ENCODE data around the gene DNAJC5G. TPM values are rescaled to one million over a fixed set of nuclear protein-coding genes. Genes with fewer than 3 reads are reported as not detected.
A peak's percentile ranks its signal among the peaks of the same experiment; 100 is the strongest.

Gene DNAJC5G
- total and polyA plus RNA-seq, 2 of the 13 experiments (the other 11 are each of a cell fraction or from before 2014, with no cell fraction given): 0.05 TPM; not detected in 1

DNA sequence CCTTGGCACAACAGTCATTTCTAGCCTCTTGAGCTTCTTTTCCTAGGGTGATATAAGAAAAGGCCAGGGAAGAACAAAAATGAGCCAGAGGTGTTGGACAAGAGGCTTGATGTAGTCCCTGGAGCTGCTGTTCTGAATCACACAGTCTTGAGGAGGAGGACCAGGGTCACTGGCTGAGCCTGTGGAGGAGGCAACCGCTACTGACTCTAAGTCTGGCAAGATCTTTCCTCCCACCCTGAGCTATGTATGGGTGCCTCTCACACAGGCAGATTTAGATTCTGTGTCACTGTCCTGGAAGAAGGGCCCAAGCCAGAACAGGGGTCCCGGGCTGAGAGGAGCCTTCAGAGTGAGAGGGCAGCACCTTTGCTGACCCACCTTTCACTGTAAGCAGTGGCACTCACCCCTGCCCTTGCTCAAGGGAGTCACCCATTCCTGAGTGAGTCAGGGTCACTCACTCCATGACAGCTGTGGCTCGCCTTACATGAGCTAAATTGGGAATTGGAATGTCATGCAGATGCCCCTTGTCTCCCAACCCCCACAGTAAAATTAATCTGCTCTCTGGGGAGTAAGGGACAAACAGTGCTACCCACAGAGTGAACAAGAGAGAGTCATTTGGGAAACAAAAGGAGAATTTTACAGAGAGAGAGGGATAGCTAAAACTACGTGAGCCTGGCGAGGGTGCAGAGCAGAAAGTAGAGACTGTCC lies 6.8 kb downstream of the DNAJC5G start, which contains the start of gene TRIM54:
TRIM54 (plus strand) TSS at position 575 of the 705 bp plus-strand sequence. CDS start 303 bp downstream, outside the sequence.
- Histone ChIP-seq H2AFZ (ENCODE audit: low read length) (peak within 1 kb of the TSS; percentile 22), H3K4me2 (ENCODE audit: low read depth, low read length) (peak within 1 kb of the TSS; percentile 49), H3K9ac (ENCODE audit: insufficient read depth, low read depth, low read length) (peak within 1 kb of the TSS; percentile 36; the same call in 1 of the 2 replicates), H3K36me3 (replicated peaks in 1 of 2; ENCODE audit: control insufficient read depth in 1 of 2, insufficient read depth in 2 of 2, low read length in 2 of 2) (no peaks in the 10 kb centered on the region), H3K79me2 (ENCODE audit: insufficient read depth, low read length) (no peaks in the 10 kb centered on the region), H3K4me3 (replicated peaks in 1 of 3; ENCODE audit: insufficient read depth in 1 of 3, low read depth in 2 of 3, low read length in 3 of 3) (peak within 1 kb of the TSS in 1 of 3 experiments; percentile 26; a peak in 2 of 6 replicates), H3K9me3 (ENCODE audit: low read length) (no peaks in the 10 kb centered on the region), H3K27ac (ENCODE audit: extremely low read length, insufficient read depth, low read length) (no peak within 1 kb of the TSS), H3K27me3 (ENCODE audit: control insufficient read depth in 1 of 2, insufficient read depth in 2 of 2, low read length in 2 of 2) (peaks cover 0 to 18% of the 10 kb centered on the region in 2 experiments; a peak in 4 of 5 replicates), H3K4me1 (ENCODE audit: insufficient read depth, low read length) (peaks cover 41% of the 10 kb centered on the region), H4K20me1 (ENCODE audit: insufficient read depth, low read length) (no peaks in the 10 kb centered on the region)
- CTCF ChIA-PET (ENCODE audit: low intra/inter-chr PET ratio, low total read pairs): no interaction called here
- 49% methylated on average over 5 of the region's 5 CpGs for WGBS (ENCODE audit: low lambda C conversion rate)
- peak; percentile 60 for ATAC-seq
- in situ Hi-C loops (cut with HindIII; ENCODE audit: extremely low pct_ligation_motif_present, low pct_unique_long_range_greater_than_20kb): loop anchor here (5.0 to 10.0 kb wide), 2 partner anchors 185 to 317 kb away; no protein-coding TSS in a partner anchor
- intact Hi-C loops (cut with micrococcal nuclease; ENCODE audit: unreplicated experiment): loop anchor here (2.0 kb wide), 1 partner anchor 17 kb away; no protein-coding TSS in a partner anchor
- no TSS peak for BruUV-seq (replicated peaks)
- no peak for FAIRE-seq
- POLR2A ChIA-PET: interaction anchor here (1.3 to 1.6 kb wide), 4 partner anchors 15 to 188 kb away, joined by 3 to 4 read pairs (median 3); partner anchors contain the start of gene MPV17
- DNase-seq (ENCODE audit: low spot score): no peak
- TF ChIP-seq TEAD3 (CRISPR knock-in tag; optimal IDR thresholded peaks at IDR 0.05; ENCODE audit: borderline replicate concordance) (no peak), NFYC (CRISPR knock-in tag; IDR thresholded peaks at IDR 0.05) (no peak), ZSCAN30 (CRISPR knock-in tag; IDR thresholded peaks at IDR 0.05) (no peak), ZNF605 (CRISPR knock-in tag; IDR thresholded peaks at IDR 0.05) (no peak), CBX5 (CRISPR knock-in tag; IDR thresholded peaks at IDR 0.05; ENCODE audit: borderline replicate concordance) (no peak), NFIB (CRISPR knock-in tag; IDR thresholded peaks at IDR 0.05; ENCODE audit: borderline replicate concordance) (no peak), GABPB1 (CRISPR knock-in tag; IDR thresholded peaks at IDR 0.05) (no peak), CHCHD3 (CRISPR knock-in tag; IDR thresholded peaks at IDR 0.05) (no peak), CREM (IDR thresholded peaks at IDR 0.05) (no peak), CREM (CRISPR knock-in tag; IDR thresholded peaks at IDR 0.05) (no peak), ZNF709 (CRISPR knock-in tag; IDR thresholded peaks at IDR 0.05) (no peak), SP140L (CRISPR knock-in tag; IDR thresholded peaks at IDR 0.05; ENCODE audit: borderline replicate concordance) (no peak), CHD2 (IDR thresholded peaks at IDR 0.05; ENCODE audit: low read depth, low read length) (no peak), MIER3 (CRISPR knock-in tag; IDR thresholded peaks at IDR 0.05; ENCODE audit: borderline replicate concordance) (no peak), ZNF282 (IDR thresholded peaks at IDR 0.05; ENCODE audit: partially characterized antibody) (no peak)
- TF ChIP-seq, protein P1, sequence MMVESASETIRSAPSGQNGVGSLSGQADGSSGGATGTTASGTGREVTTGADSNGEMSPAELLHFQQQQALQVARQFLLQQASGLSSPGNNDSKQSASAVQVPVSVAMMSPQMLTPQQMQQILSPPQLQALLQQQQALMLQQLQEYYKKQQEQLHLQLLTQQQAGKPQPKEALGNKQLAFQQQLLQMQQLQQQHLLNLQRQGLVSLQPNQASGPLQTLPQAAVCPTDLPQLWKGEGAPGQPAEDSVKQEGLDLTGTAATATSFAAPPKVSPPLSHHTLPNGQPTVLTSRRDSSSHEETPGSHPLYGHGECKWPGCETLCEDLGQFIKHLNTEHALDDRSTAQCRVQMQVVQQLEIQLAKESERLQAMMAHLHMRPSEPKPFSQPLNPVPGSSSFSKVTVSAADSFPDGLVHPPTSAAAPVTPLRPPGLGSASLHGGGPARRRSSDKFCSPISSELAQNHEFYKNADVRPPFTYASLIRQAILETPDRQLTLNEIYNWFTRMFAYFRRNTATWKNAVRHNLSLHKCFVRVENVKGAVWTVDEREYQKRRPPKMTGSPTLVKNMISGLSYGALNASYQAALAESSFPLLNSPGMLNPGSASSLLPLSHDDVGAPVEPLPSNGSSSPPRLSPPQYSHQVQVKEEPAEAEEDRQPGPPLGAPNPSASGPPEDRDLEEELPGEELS (CRISPR knock-in tag; IDR thresholded peaks at IDR 0.05): no peak
- TF ChIP-seq, protein P2, sequence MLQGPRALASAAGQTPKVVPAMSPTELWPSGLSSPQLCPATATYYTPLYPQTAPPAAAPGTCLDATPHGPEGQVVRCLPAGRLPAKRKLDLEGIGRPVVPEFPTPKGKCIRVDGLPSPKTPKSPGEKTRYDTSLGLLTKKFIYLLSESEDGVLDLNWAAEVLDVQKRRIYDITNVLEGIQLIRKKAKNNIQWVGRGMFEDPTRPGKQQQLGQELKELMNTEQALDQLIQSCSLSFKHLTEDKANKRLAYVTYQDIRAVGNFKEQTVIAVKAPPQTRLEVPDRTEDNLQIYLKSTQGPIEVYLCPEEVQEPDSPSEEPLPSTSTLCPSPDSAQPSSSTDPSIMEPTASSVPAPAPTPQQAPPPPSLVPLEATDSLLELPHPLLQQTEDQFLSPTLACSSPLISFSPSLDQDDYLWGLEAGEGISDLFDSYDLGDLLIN (CRISPR knock-in tag; IDR thresholded peaks at IDR 0.05; ENCODE audit: borderline replicate concordance): no peak
- TF ChIP-seq, protein P3, sequence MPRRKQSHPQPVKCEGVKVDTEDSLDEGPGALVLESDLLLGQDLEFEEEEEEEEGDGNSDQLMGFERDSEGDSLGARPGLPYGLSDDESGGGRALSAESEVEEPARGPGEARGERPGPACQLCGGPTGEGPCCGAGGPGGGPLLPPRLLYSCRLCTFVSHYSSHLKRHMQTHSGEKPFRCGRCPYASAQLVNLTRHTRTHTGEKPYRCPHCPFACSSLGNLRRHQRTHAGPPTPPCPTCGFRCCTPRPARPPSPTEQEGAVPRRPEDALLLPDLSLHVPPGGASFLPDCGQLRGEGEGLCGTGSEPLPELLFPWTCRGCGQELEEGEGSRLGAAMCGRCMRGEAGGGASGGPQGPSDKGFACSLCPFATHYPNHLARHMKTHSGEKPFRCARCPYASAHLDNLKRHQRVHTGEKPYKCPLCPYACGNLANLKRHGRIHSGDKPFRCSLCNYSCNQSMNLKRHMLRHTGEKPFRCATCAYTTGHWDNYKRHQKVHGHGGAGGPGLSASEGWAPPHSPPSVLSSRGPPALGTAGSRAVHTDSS (CRISPR knock-in tag; conservative IDR thresholded peaks at IDR 0.05): no peak
- TF ChIP-seq, protein P4, sequence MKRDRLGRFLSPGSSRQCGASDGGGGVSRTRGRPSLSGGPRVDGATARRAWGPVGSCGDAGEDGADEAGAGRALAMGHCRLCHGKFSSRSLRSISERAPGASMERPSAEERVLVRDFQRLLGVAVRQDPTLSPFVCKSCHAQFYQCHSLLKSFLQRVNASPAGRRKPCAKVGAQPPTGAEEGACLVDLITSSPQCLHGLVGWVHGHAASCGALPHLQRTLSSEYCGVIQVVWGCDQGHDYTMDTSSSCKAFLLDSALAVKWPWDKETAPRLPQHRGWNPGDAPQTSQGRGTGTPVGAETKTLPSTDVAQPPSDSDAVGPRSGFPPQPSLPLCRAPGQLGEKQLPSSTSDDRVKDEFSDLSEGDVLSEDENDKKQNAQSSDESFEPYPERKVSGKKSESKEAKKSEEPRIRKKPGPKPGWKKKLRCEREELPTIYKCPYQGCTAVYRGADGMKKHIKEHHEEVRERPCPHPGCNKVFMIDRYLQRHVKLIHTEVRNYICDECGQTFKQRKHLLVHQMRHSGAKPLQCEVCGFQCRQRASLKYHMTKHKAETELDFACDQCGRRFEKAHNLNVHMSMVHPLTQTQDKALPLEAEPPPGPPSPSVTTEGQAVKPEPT (CRISPR knock-in tag; IDR thresholded peaks at IDR 0.05; ENCODE audit: low read depth): no peak
